Fibroblast of lung (primary cell): ENCODE measurements around the gene TSPAN2. TPM values are rescaled to one million over a fixed set of nuclear protein-coding genes. Genes with fewer than 3 reads are reported as not detected.
A peak's percentile ranks its signal among the peaks of the same experiment; 100 is the strongest.

ENCODE experiments used
- DNase-seq, 2 donors: peaks; one replicate each; pipeline versions ENCODE4 v3.0.0 to v3.0.0-alpha.2; 2010; ENCODE audit warnings: low read depth in 2 of 2
- H2AFZ ChIP-seq: 2 replicates; pipeline ENCODE4 v1.5.1; 2012; ENCODE audit warnings: low read length, control low read depth, inconsistent platforms
- H3K27ac ChIP-seq: 2 replicates; pipeline ENCODE4 v1.5.1; 2011; ENCODE audit warnings: low read length, control low read depth; ENCODE audit not compliant: insufficient read depth
- H3K27me3 ChIP-seq: 2 replicates; pipeline ENCODE4 v1.5.1; 2011; ENCODE audit warnings: mild to moderate bottlenecking, low read length; ENCODE audit not compliant: control insufficient read depth, insufficient read depth
- H3K36me3 ChIP-seq: 2 replicates; pipeline ENCODE4 v1.5.1; 2011; ENCODE audit warnings: low read length; ENCODE audit not compliant: control insufficient read depth, insufficient read depth
- H3K4me1 ChIP-seq: 2 replicates; pipeline ENCODE4 v1.5.1; 2011; ENCODE audit warnings: low read length; ENCODE audit not compliant: control insufficient read depth, insufficient read depth; ENCODE audit errors: extremely low read depth
- H3K4me2 ChIP-seq: 2 replicates; pipeline ENCODE4 v1.5.1; 2011; ENCODE audit warnings: low read length, control low read depth; ENCODE audit not compliant: insufficient read depth; ENCODE audit errors: extremely low read depth
- H3K4me3 ChIP-seq, 4 experiments: fragments of 200-600 bp in 1 of 4; sonication (generic) in 1 of 4; replicated peaks in 1 of 4; 2 replicates each; pipeline ENCODE4 v1.5.1; 2011 to 2016; ENCODE audit warnings: low read length in 4 of 4, low read depth in 3 of 4, mild to moderate bottlenecking in 3 of 4, control low read depth in 2 of 4, inconsistent platforms in 1 of 4, mixed read lengths in 1 of 4; ENCODE audit not compliant: insufficient read depth in 1 of 4; ENCODE audit errors: control extremely low read depth in 1 of 4
- H3K79me2 ChIP-seq: 2 replicates; pipeline ENCODE4 v1.5.1; 2012; ENCODE audit warnings: mild to moderate bottlenecking, low read length, inconsistent platforms; ENCODE audit not compliant: control insufficient read depth, insufficient read depth
- H3K9ac ChIP-seq: 2 replicates; pipeline ENCODE4 v1.5.1; 2011; ENCODE audit warnings: mild to moderate bottlenecking, low read length, control low read depth; ENCODE audit not compliant: insufficient read depth
- H3K9me3 ChIP-seq: 2 replicates; pipeline ENCODE4 v1.5.1; 2012; ENCODE audit warnings: low read depth, low read length; ENCODE audit not compliant: control insufficient read depth, insufficient read depth
- H4K20me1 ChIP-seq: 2 replicates; pipeline ENCODE4 v1.5.1; 2011; ENCODE audit warnings: low read length; ENCODE audit not compliant: control insufficient read depth, insufficient read depth; ENCODE audit errors: extremely low read depth
- CTCF ChIP-seq, 2 donors: IDR thresholded peaks in 1 of 2; conservative IDR thresholded peaks in 1 of 2; 1 replicate in 1 of 2; 2 replicates in 1 of 2; pipeline ENCODE4 v1.5.1; 2011 to 2012; ENCODE audit warnings: low read length in 2 of 2, control low read depth in 1 of 2, inconsistent platforms in 1 of 2, low read depth in 1 of 2, mild to moderate bottlenecking in 1 of 2
- EZH2 ChIP-seq: IDR thresholded peaks from 2 replicates; pipeline ENCODE4 v1.5.1; 2012; ENCODE audit warnings: low read length, control low read depth, mild to moderate bottlenecking; ENCODE audit errors: missing control alignments
- polyA plus RNA-seq, 2 donors: library from polyadenylated mRNA; depleted of rRNA in 1 of 2; stranded (reverse) in 1 of 2; unstranded in 1 of 2; fragments of >200 nt; gene quantifications; 2 replicates each; pipeline ENCODE4 v1.2.1, GENCODE V29; 2011 to 2012; ENCODE audit warnings: missing spikeins in 1 of 2
- total RNA-seq: library from RNA; depleted of rRNA; stranded (reverse); fragments of >200 nt; gene quantifications from 2 replicates; pipeline ENCODE4 v1.2.1, GENCODE V29; 2014

Gene TSPAN2
- total and polyA plus RNA-seq, 2 donors (not counting 1 experiment from before 2014, with no cell fraction given) = 0.08 to 0.66 TPM

GRCh38 chr1:115090186-115090490 is 835 bp upstream of the TSPAN2 start:
- no peak for DNase-seq
- no peak overlapping the region for H3K27ac ChIP-seq

GRCh38 chr1:115088871-115089419 is 358 bp downstream of the TSPAN2 start:
- no peak for DNase-seq
- TF ChIP-seq EZH2 = no peak
- TF ChIP-seq CTCF (conservative IDR thresholded peaks at IDR 0.05 in 1 of 2, IDR thresholded peaks at IDR 0.05 in 1 of 2; ENCODE audit: low read depth in 1 of 2, low read length in 2 of 2) = no peak

More at GRCh38 chr1:115090186-115090490, 835 bp upstream of the TSPAN2 start:
- Histone ChIP-seq H3K27me3 (peaks cover 2% of the 10 kb centered on the region), H3K9ac (no peak overlapping the region), H3K4me1 (peaks cover 3% of the 10 kb centered on the region), H3K4me3 (peak overlapping the region in 2 of 4 experiments; percentile 51 to 59), H3K4me2 (peak overlapping the region; percentile 98), H2AFZ (peak overlapping the region; percentile 1), H4K20me1 (no peaks in the 10 kb centered on the region), H3K36me3 (no peaks in the 10 kb centered on the region), H3K79me2 (no peaks in the 10 kb centered on the region), H3K9me3 (no peaks in the 10 kb centered on the region)
- no peak for TF ChIP-seq EZH2
- no peak for TF ChIP-seq CTCF (conservative IDR thresholded peaks at IDR 0.05 in 1 of 2, IDR thresholded peaks at IDR 0.05 in 1 of 2; ENCODE audit: low read depth in 1 of 2, low read length in 2 of 2)

GRCh38 chr1:115088115-115088778 is 1.1 kb downstream of the TSPAN2 start:
- H3K36me3 ChIP-seq = no peaks in the 10 kb centered on the region
- H3K79me2 ChIP-seq = no peaks in the 10 kb centered on the region
- TF ChIP-seq CTCF (conservative IDR thresholded peaks at IDR 0.05 in 1 of 2, IDR thresholded peaks at IDR 0.05 in 1 of 2; ENCODE audit: low read depth in 1 of 2, low read length in 2 of 2) (no peak), EZH2 (no peak)
- no peak overlapping the region for H3K9ac ChIP-seq
- H3K27ac ChIP-seq = no peak overlapping the region
- no peaks in the 10 kb centered on the region for H3K9me3 ChIP-seq
- peaks cover 3% of the 10 kb centered on the region for H3K4me1 ChIP-seq
- no peaks in the 10 kb centered on the region for H4K20me1 ChIP-seq
- no peak overlapping the region for H2AFZ ChIP-seq
- no peak overlapping the region for H3K4me2 ChIP-seq
- DNase-seq = no peak
- peaks cover 2% of the 10 kb centered on the region for H3K27me3 ChIP-seq
- peak overlapping the region in 1 of 4 experiments; percentile 59 for H3K4me3 ChIP-seq

More at GRCh38 chr1:115088871-115089419, 358 bp downstream of the TSPAN2 start:
- H3K4me1 ChIP-seq = peaks cover 3% of the 10 kb centered on the region
- no peaks in the 10 kb centered on the region for H3K36me3 ChIP-seq
- H3K27me3 ChIP-seq = peaks cover 2% of the 10 kb centered on the region
- no peak overlapping the region for H3K9ac ChIP-seq
- no peak overlapping the region for H2AFZ ChIP-seq
- H3K79me2 ChIP-seq = no peaks in the 10 kb centered on the region
- no peak overlapping the region for H3K27ac ChIP-seq
- peak overlapping the region; percentile 60 for H3K4me2 ChIP-seq
- peak overlapping the region in 1 of 4 experiments; percentile 59 for H3K4me3 ChIP-seq
- H4K20me1 ChIP-seq = no peaks in the 10 kb centered on the region
- no peaks in the 10 kb centered on the region for H3K9me3 ChIP-seq
